ENCODE results near the gene CES2.

DNA sequence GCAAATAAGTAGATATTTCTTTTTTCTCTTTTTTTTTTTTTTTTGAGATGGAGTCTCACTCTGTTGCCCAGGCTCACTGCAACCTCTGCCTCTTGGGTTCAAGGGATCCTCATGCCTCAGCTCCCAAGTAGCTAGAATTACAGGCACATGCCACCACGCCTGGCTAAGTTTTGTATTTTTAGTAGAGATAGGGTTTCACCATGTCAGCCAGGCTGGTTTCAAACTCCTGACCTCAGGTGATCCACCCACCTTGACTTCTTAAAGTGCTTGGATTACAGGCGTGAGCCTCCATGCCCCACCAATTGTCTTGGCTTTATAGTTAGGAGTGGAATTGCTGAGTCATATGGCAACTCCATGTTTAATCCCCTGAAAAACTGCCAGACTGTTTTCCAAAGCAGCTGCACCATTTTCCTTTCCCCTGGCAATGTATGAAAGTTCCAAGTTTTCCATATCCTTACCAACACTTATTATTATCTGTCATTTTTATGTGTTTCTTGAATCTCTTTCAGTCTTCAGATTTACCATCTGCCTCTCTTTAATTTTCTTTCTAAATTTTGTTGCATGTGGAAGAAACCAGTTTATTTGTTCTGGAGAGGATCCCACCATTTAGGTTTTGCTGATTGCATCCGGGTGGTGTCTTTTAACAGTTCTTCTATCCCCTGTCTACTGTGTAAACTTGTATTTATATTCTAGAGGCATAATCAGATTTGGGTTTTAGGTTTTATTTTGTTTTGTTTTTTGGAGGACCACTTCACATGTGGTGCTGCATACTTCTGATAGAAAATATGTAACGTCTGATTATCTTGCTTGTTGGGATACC, 15.9 kb downstream of the CES2 start:
- TF ChIP-seq EZH2 (IDR thresholded peaks at IDR 0.05) (no peak), POLR2AphosphoS5 (IDR thresholded peaks at IDR 0.05; ENCODE audit: borderline replicate concordance, low read depth, low read length) (no peak)

Measured in SK-N-MC (cell line).